NCI-H510A treated with DMSO at 0.1 percent for 48 hours (cell line): Measurements from ENCODE around the gene PGA4.
"Not testable (repeated sequence)": the region's sequence is repeated elsewhere in the genome, so short reads cannot be mapped to it uniquely, and the experiment has no call there.

ENCODE experiments used
- DNase-seq: peaks from one replicate; lab custom pipeline; 2025; lab: John Stamatoyannopoulos, UW

Gene PGA4

GRCh38 chr11:61204502-61205059, 17.6 kb upstream of the PGA4 start:
- not testable (repeated sequence) for DNase-seq

GRCh38 chr11:61207636-61208310, 14.4 kb upstream of the PGA4 start:
- DNase-seq: not testable (repeated sequence)

- DNase-seq: not testable (repeated sequence)
Observed at GRCh38 chr11:61210629-61211028, 11.5 kb upstream of the PGA4 start.

GRCh38 chr11:61211327-61211952, 10.7 kb upstream of the PGA4 start:
- not testable (repeated sequence) for DNase-seq

- DNase-seq: not testable (repeated sequence)
Observed at GRCh38 chr11:61212202-61212601, 9.9 kb upstream of the PGA4 start.

GRCh38 chr11:61213711-61214324, 8.3 kb upstream of the PGA4 start:
- not testable (repeated sequence) for DNase-seq

GRCh38 chr11:61218306-61218705, 3.8 kb upstream of the PGA4 start:
- DNase-seq: not testable (repeated sequence)

- DNase-seq: not testable (repeated sequence)
Observed at GRCh38 chr11:61219016-61219415, 3.1 kb upstream of the PGA4 start.

- DNase-seq: not testable (repeated sequence)
Observed at GRCh38 chr11:61222692-61223091, 545 bp downstream of the PGA4 start.

- DNase-seq: not testable (repeated sequence)
Observed at GRCh38 chr11:61226457-61227137, 4.5 kb downstream of the PGA4 start.

- DNase-seq: not testable (repeated sequence)
Observed at GRCh38 chr11:61229458-61229857, 7.3 kb downstream of the PGA4 start.

GRCh38 chr11:61231033-61231432, 8.9 kb downstream of the PGA4 start:
- not testable (repeated sequence) for DNase-seq

GRCh38 chr11:61231585-61231984, 9.4 kb downstream of the PGA4 start:
- not testable (repeated sequence) for DNase-seq

- not testable (repeated sequence) for DNase-seq
Observed at GRCh38 chr11:61232548-61233145, 10.5 kb downstream of the PGA4 start.

GRCh38 chr11:61237130-61237529, 15.0 kb downstream of the PGA4 start:
- DNase-seq: not testable (repeated sequence)

- DNase-seq: not testable (repeated sequence)
Observed at GRCh38 chr11:61240288-61240687, 18.1 kb downstream of the PGA4 start.

GRCh38 chr11:61240875-61241274, 18.7 kb downstream of the PGA4 start, which contains the start of gene PGA5:
Gene PGA5 (plus strand): TSS chr11:61241175. CDS start chr11:61241227, 52 bp downstream.
- DNase-seq: not testable (repeated sequence)

- not testable (repeated sequence) for DNase-seq
Observed at GRCh38 chr11:61241526-61241925, 19.4 kb downstream of the PGA4 start.

GRCh38 chr11:61245284-61245964, 23.3 kb downstream of the PGA4 start:
- not testable (repeated sequence) for DNase-seq

- not testable (repeated sequence) for DNase-seq
Observed at GRCh38 chr11:61248071-61248470, 25.9 kb downstream of the PGA4 start.

- DNase-seq: not testable (repeated sequence)
Observed at GRCh38 chr11:61249201-61249600, 27.1 kb downstream of the PGA4 start.
